ENCODE measurements around the gene SELENOF.
"Not testable (repeated sequence)": the region's sequence is repeated elsewhere in the genome, so short reads cannot be mapped to it uniquely, and the experiment has no call there.

The SELENOF gene

DNA sequence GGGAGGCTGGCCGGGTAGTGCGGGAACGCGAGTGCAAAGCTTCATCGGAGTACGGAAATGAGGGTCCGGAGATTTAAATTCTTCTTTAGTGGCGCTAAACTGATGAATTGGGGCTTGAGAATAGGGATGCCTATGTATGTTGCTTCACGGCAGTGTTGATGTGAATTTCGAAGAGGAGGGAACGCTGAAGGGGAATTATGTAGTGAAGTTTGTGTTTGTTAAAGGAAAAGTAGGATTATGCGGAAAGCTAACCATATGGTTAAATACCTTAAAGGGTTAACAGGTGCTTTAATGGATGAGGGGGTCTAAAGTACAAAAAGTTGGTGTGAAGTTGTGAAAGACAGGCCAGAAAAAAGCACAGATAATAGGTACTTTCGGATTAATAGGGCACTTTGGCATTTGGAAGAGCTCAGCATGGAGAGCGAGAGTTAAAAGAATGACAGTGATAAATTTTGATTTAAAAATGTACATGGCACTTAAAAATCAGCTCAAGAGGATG, 1.9 kb upstream of the SELENOF start:
- DNase-seq, result no peak

DNA sequence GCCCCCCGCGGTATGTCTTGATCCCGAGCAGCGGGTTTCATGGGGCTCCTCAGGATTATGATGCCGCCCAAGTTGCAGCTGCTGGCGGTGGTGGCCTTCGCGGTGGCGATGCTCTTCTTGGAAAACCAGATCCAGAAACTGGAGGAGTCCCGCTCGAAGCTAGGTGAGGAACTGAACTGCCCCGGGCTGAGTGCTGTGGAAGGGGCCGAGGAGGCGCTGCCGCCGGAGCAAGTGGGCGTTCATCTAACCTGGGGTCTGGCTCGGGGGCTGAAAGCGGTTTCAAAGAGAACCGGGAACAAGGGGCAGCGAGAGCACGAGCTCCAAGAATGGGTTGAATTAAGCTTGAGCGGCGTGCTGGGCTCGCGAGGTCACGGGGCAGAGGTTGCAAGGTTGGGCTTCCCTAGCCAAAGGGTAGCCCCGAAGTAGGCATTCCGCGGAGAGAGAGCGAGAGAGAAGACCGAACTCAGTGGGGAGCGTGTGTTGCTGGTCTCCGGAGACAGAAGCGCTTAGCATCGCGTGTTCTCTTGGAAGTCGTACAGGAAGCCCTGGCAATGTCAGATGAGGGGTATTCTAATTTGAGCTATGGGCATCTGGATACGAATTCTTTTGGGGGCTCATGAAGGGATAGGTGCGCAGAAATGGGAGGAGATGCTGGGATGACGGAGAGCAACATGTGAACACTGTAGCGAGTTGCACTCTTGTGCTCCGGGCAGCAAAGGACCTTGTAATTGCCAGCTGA, 1.2 kb upstream of the SELENOF start:
- peak; percentile 69 for DNase-seq

DNA sequence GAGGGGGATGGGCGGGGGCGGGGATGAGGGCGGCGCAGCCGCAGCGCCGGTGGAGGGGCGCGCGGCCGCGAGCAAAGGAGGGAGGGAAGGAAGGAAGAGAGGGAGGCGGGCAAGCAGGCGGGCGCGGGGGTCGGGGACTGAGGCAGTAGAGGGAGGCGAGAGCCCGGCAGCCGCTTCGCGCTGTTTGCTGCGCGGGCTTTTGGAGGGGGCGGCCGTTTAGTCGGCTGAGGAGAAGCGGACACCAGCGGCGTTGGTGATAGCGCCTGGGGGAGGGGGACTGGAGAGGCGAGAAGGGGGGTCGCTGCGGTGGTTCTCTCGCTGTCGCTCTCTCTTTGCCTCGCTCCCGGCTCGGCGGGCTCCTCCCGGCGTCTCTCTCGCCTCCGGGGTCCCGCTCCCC, 673 bp upstream of the SELENOF start, which contains the start of gene HS2ST1:
Gene HS2ST1, plus strand, starts transcription at position 35 of the 397 bp plus-strand sequence.
- DNase-seq, result no peak

DNA sequence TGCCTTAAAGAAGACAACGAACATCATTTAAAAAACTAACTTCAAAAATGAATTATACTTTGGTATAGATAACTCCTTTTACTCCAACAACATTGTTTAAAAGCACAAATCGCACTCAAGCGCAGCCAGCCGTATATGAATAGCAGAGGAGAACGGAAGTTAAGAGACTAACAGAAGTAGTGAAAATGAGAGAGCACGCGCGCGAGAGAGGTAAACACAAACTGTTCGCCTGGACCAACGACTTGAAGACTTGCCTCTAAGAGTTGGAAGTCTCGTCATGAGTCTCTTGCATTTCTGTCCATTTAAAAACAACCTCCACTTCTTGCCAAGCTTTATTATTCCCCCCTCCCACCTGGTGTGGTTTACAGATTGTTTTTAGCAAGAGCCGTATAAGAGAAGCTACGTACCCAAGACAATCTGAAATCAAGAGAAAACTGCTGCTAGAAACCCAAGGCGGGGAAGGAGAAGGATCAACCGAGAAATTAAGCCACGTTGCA, 479 bp downstream of the SELENOF start:
- DNase-seq, result peak; percentile 37

DNA sequence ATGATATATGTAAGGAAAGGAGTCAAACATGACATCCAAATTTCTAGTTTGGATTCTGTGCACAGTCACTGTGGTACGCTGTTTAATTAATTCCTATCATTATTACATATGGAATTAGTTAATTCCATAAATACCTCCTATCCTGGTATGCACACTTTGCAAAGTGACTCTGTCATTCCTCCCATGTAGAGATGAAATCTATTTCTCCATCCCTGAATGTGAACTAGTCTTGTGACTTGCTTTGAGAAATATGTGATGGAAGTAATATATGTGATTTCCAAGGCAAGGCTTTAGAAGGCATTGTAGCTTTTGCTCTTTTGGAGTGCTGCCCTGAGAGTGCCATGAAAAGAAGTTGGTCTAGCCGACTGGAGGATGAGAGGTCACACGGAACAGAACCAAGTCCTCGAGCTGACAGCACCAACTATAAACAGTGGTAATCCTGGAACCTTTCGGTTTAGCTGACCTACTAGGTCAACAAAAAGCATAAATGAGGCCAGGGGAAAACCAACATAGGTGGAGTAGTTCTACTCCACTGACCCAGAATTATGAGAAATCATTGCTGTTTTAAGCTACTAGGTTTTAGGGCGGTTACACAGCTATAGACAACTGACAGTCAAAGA, 1.5 kb downstream of the SELENOF start:
- DNase-seq, result no peak

DNA sequence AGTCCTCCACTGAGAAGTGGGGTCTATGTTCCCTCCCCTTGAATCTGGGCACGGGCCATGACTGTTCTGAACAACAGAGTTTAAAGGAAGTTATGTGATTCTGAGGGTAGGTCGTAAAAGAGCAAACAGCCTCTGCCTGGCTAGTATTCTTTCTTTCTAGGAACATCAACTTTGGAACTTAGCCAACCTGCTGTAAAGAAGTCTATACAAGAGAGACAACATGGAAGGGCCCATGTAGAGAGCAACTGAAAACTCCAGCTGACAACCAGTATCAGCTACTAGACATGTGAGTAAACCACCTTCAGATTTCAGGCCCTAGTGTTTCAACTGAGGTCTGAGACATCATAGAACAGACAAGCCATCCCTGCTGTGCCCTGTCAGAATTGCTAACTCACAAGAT, 7.5 kb downstream of the SELENOF start:
- DNase-seq, result no peak

DNA sequence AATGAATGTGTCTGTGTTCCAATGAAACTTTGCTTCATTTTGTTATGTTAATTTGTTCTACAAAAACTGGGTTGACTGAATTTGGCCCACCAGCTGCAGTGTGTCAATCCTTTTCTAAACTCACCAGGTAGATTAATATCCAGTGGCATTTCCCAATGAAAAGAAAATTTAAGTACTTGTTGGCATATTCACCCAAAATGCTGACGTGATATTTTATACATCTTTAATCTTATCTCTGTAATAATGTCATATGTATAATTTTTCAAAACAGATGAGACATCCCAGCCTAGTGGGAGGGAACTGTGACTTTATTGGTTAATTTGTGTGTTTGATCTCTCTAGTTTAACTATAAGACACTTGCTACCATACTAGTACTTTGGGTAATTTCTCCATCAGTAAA, 8.1 kb downstream of the SELENOF start:
- no peak for DNase-seq

DNA sequence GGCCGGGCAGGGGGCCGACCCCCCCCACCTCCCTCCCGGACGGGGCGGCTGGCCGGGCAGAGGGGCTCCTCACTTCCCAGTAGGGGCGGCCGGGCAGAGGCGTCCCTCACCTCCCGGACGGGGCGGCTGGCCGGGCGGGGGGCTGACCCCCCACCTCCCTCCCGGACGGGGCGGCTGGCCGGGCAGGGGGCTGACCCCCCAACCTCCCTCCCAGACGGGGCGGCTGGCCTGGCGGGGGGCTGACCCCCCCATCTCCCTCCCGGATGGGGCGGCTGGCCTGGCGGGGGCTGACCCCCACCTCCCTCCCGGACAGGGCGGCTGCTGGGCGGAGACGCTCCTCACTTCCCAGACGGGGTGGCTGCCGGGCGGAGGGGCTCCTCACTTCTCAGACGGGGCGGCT, 14.5 kb downstream of the SELENOF start:
- not testable (repeated sequence) for DNase-seq

DNA sequence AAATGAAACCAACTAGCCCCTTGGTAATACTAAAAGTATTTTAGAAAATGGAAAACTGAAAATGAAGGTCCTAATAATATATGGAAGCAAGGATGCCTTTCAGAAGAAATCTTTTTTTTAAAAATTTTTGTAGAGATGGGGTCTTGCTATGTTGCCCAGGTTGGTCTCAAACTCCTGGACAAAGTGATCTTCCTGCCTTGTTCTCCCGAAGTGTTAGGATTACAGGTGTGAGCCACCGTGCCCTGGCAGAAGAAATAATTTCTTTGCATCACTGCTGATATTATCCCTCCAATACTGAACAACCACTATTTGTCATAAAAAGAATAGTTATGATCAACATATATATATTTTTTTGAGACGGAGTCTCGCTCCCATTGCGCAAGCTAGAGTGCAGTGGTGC, 25.6 kb downstream of the SELENOF start:
- no peak for DNase-seq

DNA sequence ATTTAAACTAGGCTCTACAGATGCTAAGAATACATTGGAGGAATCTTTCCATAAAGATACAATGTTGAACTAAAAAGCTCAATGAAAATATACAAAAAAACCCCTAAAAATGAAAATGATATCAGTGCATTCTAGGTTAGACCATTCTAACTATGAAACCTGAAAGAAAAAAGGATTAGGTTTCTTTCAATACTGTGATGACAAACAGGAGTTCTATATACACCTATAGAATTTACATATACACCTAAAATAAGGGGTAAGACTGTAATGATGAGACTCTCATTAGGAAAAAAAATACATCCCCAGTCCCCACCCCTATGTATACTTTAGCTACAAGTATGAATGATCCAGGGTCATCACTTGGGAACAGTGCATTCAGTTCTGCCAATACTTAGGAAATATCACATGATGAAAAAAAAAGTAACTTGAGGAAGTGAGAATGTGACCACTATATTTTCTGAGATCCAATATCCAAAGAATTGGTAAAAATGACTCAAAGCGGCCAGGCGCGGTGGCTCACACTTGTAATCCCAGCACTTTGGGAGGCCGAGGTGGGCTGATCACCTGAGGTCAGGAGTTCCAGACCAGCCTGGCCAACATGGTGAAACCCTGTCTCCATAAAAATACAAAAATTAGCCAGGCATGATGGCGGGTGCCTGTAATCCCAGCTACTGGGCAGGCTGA, 26.3 kb downstream of the SELENOF start:
- no peak for DNase-seq

DNA sequence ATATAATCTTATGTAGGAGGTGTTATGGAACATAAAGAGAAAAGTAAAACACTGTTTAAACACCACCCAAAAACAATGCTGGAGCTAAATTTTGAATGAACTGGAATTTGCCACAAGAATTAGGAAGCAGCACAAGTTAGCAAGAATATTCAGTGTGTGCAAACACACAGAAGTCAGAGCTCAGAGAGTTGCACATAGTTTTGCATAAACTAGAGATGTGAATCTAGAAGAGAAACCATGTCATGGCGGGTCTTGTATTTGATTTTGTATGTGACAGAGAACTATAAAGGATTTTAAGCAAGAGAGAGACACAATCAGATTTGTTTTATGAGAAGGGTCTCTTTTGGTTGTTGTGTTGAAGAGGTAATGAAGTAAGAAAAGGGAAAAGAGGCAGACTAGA, 38.2 kb downstream of the SELENOF start:
- no peak for DNase-seq

DNA sequence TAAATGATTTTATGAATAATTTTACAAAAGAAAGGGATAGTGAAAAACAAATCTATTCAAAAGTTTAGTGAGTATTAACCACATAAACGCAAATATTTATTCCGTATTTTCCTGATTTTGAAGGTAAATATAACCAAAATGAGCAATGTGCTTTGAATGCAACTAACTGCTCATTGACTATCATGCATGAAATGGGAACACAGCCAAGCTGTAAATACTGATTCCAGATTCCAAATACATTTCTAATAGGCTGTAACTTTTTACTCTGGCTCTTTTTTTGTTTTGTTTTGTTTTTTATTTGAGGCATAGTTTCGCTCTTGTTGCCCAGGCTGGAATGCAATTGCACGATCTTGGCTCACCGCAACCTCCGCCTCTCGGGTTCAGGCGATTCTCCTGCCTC, 41.8 kb downstream of the SELENOF start:
- DNase-seq, result peak; percentile 27

DNA sequence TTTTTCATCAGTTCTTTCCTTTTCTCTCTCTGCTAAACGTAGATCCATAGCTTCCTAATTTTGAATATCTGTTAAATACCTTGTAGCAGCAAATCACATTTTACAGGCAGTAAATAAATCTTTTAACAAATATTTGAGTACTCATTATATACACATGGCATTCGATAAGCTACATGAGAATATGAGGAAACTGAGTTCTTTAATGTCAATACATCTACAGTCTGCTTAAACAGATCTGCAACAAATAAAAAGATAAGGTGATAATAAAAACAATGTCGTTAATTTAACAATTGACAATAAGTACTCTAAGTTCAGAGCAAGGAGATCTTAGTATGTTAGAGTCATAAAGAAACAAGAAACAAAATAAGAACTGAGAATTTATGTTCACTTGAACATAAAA, 42.9 kb downstream of the SELENOF start:
- DNase-seq, result no peak

DNA sequence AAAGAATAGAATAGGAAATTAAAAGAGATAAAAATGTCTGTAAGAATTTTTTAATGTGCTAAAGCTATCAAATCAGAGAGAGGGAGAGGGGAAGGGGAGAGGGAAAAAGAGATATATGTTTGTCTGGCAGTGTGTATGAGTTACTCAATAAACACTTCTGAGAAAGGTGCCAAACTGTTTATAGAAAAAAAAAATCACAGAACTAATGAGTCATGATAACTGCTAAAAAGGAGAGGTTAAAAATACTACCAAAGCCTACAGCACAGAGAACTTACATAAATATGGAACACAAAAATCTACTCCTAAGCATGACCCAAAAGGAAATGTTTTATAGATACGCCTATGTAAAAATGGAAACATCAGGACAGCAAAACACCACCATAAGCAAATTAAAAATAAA, 45.4 kb downstream of the SELENOF start:
- no peak for DNase-seq

DNA sequence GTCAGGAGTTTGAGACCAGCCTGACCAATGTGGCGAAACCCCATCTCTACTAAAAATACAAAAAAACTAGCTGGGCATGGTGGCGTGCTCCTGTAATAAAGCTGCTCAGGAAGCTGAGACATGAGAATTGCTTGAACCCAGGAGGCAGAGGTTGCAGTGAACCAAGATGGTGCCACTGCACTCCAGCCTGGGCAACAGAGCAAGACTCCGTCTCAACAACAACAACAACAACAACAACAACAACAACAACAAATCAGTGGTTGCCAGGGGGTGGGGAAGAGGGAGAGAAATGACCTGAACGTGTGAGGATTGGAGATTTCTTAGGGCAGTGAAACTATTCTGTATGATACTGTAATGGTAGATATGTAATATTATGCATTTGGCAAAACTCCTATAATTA, 46.6 kb downstream of the SELENOF start:
- DNase-seq, result not testable (repeated sequence)

DNA sequence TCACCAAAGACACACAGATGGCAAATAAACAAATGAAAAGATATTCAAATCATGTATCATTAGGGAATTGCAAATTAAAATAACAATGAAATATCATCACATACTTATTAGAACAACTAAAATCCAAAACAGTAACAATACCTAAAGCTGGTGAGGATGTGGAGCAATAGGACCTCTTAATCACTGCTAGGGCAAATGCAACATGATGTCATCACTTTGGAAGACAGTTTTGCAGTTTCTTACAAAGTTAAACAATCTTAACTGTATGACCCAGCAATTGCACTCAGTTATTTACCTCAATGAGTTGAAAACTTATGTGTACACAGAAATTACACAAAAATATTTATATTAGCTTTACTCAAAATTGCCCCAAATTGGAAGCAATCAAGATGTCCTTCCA, 47.3 kb downstream of the SELENOF start:
- no peak for DNase-seq

DNA sequence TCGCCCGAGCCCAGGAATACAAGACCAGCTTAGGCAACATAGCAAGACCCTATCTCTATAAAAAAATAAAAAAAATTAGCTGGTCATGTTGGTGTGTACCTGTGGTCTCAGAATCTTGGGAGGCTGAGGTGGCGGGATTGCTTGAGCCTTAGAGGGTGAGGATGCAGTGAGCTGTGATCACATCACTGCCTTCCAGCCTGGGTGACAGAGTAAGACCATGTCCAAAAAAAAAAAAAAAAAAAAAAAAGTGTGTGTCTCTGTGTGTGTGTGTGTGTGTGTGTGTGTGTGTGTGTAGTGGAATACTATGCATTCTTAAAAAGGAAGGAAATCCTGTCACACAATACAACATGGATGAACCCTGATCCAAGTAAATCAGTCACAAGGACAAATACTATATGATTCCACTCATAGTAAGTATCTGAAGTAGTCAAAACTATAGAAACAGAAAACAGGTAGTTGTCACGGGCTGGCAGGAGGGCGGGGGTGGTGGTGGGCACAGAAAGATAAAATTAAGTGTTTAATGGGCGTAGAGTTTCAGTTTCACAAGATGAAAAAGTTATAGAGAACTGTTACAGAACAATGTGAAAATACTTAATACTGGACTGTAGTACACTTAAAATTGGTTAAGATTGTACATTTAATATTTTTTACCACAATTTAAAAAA, 47.8 kb downstream of the SELENOF start:
- no peak for DNase-seq

DNA sequence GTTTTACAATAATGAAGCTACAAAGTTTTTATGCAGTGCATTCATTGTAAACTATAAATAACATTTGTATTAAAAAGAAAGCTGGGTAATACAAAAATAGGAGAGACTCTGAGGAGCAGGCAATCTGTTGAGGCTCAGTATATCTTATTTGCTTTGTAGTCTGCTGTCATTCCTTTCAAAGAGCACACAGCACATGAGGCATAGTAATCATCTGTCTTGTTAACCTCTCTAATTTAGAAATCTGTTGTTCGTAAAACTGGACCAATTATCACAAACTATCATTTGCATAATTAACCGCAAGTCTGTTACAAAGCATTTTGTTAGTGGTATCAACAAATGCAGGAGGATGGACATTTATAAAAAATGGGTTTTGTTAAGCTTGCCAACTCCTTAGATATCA, 51.0 kb downstream of the SELENOF start:
- no peak for DNase-seq

DNA sequence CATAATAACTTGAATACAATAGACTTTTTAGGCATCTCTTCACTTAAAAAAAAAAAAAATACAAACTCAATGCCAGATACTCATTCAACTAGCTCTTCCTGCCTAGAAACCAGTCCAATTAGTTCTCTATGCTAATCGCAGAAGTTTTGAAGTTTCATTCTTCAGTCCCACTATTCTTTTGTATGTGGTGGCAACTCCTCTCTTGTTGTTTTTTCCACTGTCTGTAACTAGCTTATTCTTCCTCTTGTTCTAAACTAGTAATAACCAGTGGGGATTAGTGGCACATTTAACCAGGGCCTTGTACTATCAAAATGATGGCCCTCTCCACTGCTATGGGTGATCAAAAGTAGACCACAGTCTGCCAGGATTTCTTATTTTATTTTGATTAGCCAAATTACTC, 52.5 kb downstream of the SELENOF start:
- no peak for DNase-seq

DNA sequence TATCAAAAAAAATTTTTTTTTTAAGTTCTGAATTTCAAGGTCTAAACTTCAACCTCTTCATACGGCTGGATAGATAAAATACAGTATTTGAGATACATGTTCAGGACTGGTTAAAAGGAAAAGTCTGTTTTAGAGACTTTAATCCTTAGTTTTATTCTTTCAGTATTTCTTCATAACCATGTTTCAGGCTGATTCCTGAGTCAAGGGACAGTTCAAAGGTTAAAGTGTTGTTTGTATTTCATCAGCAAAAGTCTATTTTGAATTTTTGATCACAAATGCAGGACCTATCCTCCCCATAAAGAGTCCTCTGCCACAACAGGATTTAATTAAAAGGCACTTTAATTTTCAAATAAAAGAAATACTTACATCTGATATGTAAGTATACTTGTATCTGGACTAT, 53.5 kb downstream of the SELENOF start:
- DNase-seq, result no peak

DNA sequence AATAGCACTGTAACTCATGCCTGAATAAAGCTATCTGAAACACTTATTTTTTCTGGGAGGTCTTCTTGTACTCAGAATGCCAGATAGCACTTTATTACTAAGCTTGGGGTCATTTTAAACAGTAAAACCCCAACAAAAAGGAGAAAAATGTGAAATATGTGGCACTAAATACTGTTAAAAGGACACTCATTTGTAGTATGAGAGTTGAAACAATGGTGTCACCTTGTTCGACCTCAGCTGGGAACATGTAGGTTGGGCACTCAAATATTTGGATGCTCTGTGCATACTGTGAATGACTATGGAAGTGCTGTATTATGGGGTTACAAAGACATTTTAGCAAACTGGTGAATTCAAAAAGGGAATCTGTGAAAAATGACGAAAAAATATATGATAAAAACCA, 53.9 kb downstream of the SELENOF start:
- no peak for DNase-seq

DNA sequence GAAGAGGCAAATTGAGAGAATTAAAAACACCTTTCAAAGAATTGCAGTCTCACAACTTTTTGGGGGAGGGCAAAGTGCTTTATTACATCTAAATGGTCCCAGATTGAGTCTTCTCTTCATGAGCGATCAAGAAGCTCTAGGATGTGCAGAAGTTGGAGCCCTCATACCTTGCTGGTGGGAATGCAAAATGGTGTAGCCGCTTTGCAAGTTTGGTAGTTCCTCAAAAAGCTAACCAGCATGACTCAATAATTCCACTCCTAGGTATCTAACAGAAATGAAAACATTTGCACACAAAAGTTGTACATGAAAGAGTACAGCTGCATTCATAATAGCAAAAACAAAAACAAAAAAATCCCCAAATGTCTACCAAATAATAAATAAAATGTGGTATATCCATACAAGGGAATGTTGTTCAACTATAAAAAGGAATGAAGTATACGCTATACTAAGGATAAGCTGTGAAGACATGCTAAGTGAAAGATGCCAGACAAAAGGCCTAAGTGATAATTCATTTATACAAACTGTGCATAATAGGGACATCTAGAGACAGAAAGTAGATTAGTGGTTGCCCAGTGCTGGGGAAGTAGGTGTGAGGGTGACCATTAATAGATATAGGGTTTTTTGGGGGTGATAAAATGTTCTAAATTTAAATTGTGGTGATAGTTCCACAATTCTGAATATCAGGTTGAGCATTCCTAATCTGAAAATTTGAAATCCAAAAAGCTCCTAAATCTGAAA, 55.2 kb downstream of the SELENOF start:
- no peak for DNase-seq

DNA sequence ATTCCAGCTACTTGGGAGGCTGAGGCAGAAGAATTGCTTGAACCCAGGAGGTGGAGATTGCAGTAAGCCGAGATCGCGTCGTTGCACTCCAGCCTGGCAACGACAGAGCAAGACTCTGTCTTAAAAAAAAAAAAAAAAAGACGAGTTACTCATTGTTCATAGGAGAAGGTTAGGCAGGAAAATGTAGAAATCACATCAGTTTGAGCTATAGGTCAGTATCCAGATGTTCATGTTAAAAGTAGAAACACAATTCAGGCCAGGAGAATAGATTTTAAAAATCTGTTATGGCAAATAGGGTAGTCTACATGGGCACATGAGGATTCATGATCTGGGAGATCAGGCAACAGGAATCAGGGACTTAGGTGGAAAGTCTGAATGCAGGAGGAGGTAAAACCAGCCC, 57.7 kb downstream of the SELENOF start:
- DNase-seq, result no peak
